ENCODE data around the gene IMMP2L.

GRCh38 chr7:111587410-111588064 is 25.2 kb upstream of the IMMP2L start:
- TF ChIP-seq EZH2 (IDR thresholded peaks at IDR 0.05; ENCODE audit: insufficient read depth, poor library complexity, severe bottlenecking), result no peak
- no peak for TF ChIP-seq EZH2phosphoT487 (IDR thresholded peaks at IDR 0.05; ENCODE audit: insufficient read depth, low read depth)

All from GM23248 (cell line).